Activated naive CD8-positive, alpha-beta T cell treated with anti-CD3 and anti-CD28 coated beads, Interleukin-2, amount 10 ng/mL, durations not matched to agents 7 days and 5 days (primary cell): ENCODE data around the gene GRIN2A. TPM values are rescaled to one million over a fixed set of nuclear protein-coding genes. Genes with fewer than 3 reads are reported as not detected.

ENCODE experiments used
- ATAC-seq: fragments of 150-1000 bp; cut with Tn5 transposase; one replicate; pipeline ENCODE4 v1.10.0; 2021; ENCODE audit warnings: low read depth, moderate library complexity
- POLR2A ChIA-PET: fragments of 350-600 bp; sonication (Branson Sonifier 250); formaldehyde crosslinking; loops from one replicate; lab custom pipeline; 2021; ENCODE audit warnings: antibody characterized with exemption; lab: Charles Lee
- DNase-seq: peaks from one replicate; pipeline ENCODE4 v3.0.0; 2021
- H3K27ac Mint-ChIP-seq: one replicate; pipeline ENCODE4 v1.8.0; 2022; ENCODE audit warnings: mild to moderate bottlenecking, mixed read lengths
- H3K27me3 Mint-ChIP-seq: one replicate; pipeline ENCODE4 v1.8.0; 2022; ENCODE audit warnings: mild to moderate bottlenecking, moderate library complexity, mixed read lengths
- H3K36me3 Mint-ChIP-seq: one replicate; pipeline ENCODE4 v1.8.0; 2021; ENCODE audit warnings: mild to moderate bottlenecking, mixed read lengths
- H3K4me1 Mint-ChIP-seq: one replicate; pipeline ENCODE4 v1.8.0; 2021; ENCODE audit warnings: mixed read lengths
- H3K4me3 Mint-ChIP-seq: one replicate; pipeline ENCODE4 v1.8.0; 2022; ENCODE audit warnings: mild to moderate bottlenecking, moderate library complexity, mixed read lengths
- H3K9me3 Mint-ChIP-seq: one replicate; pipeline ENCODE4 v1.8.0; 2021; ENCODE audit warnings: mixed read lengths
- total RNA-seq, 2 experiments: library from RNA; stranded (reverse); gene quantifications; one replicate each; pipeline ENCODE4 v1.2.3, GENCODE V29; 2021

GRIN2A gene
- total RNA-seq, 2 experiments from 2014 or later = not detected

DNA sequence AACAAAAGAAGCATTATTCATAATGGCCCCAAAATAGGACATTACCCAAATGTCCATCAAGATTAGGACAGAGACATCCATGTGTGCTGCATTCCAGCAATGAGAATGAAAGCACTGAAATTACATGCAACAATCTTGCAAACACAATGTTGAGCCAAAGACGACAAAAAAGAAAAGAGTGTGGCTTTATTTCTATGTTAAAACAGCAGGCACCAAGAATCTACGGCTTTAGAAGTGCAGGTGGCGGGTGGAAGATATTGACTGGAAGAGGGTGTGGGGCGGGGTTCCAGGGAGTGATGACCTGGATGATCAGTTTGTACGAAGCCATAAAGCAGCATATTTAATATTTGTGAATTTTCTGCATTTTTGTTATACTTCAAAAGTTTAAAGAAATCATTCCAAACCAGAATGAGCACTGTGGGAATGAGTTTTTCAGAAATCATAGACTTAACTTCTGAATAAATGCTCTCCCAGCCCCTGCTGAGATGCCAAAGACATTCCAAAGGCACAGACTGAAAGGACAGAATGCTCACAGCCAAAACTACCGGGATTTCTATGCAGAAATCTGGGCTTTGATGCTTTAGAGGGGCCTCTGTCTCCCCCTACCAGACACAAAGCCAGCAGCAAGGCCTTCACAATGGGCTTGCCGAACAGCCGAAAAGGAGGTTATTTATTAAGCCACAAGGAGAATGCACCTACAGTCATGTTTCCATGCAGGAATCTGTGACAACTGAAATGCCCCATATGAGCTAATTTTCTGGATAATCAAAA lies 361.6 kb downstream of the GRIN2A start:
- Mint-ChIP-seq H3K36me3 (no peaks in the 10 kb centered on the region), H3K9me3 (no peaks in the 10 kb centered on the region), H3K4me1 (no peaks in the 10 kb centered on the region), H3K4me3 (no peak overlapping the region), H3K27me3 (no peaks in the 10 kb centered on the region), H3K27ac (no peak overlapping the region)
- POLR2A ChIA-PET = no interaction called here
- no peak for DNase-seq
- no peak for ATAC-seq

DNA sequence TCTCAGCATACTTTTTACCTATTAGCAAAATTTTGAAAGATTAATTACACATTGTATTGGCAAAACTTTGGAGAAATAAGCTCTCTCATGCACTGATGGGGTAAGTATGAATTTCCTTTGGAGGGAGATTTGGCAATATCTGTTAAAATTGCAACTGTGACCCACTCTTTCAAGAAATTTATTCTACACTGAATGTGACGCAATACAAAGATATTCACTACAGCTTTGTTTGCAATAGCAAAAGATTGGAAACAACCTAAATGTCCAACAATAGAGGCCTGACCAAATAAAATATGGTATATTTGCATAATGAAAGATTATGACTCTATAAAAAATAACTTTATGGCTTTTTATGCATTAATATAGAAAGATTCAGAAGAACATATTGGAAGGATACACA lies 363.5 kb downstream of the GRIN2A start:
- Mint-ChIP-seq H3K27me3 (no peaks in the 10 kb centered on the region), H3K9me3 (no peaks in the 10 kb centered on the region), H3K27ac (no peak overlapping the region), H3K4me1 (no peaks in the 10 kb centered on the region), H3K36me3 (no peaks in the 10 kb centered on the region), H3K4me3 (no peak overlapping the region)
- ATAC-seq = no peak
- DNase-seq = no peak
- POLR2A ChIA-PET = no interaction called here

DNA sequence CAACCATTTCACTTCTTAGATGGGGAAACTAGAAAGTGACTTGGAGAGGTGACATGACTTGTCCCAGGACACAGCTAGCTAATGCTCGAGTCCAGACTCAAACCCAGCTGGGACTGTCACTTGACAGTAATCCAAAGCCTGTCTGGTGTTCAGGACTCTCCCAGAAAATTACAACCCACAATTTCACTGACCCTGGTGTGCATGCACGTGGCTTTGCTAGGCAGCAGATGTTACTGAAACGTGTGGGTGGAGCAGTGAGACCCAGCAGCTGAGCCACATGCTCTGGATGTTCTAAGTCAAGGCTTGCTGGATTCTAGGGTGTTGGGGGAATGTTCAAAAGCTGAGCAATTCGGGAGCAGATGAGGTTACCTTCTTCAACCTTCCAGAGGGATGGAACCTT lies 364.6 kb downstream of the GRIN2A start:
- Mint-ChIP-seq H3K4me1 (no peaks in the 10 kb centered on the region), H3K4me3 (no peak overlapping the region), H3K9me3 (no peaks in the 10 kb centered on the region), H3K36me3 (no peaks in the 10 kb centered on the region), H3K27me3 (no peaks in the 10 kb centered on the region), H3K27ac (no peak overlapping the region)
- ATAC-seq = no peak
- no peak for DNase-seq
- POLR2A ChIA-PET = no interaction called here

DNA sequence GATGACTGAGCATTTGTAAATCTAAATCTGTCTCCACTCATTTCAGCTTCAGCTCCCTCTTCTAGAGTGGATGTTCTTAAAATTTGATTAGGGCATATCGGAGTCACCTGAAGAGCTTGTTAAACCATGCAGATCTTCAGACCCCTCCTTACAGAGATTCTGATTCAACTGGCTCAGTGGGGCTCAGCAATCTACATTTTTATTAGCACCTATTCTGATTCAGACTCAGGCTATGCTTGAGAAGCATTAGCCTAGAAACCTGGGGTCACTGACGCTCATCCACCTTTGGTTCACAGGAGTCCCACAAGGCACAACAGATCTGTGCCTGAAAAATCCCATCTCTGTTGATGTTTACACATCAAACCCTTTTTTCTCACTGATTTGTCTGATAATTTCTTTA lies 365.6 kb downstream of the GRIN2A start:
- Mint-ChIP-seq H3K27ac (no peak overlapping the region), H3K4me1 (no peaks in the 10 kb centered on the region), H3K27me3 (no peaks in the 10 kb centered on the region), H3K9me3 (no peaks in the 10 kb centered on the region), H3K36me3 (no peaks in the 10 kb centered on the region), H3K4me3 (no peak overlapping the region)
- ATAC-seq = no peak
- no peak for DNase-seq
- POLR2A ChIA-PET = no interaction called here

DNA sequence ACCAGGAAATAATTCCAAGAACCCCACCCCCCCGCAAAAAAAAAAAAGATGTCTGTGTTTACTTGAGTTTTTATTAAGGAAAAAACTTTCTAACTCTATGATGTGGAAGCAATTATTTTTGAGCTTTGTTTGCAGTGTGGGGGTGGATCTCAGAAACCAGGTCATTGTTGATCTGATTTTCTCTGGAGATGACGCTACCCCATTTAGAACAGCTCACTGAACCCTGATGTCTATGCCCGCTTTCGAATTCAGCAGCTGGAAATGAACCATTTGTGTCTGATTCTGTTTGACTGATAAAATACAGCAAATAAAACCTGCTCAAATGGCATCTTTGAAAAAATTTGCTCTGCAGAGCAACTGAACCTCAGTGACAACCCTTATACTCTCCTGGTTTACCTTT lies 368.6 kb downstream of the GRIN2A start:
- Mint-ChIP-seq H3K4me3 (no peak overlapping the region), H3K36me3 (no peaks in the 10 kb centered on the region), H3K27ac (no peak overlapping the region), H3K9me3 (peaks cover 2% of the 10 kb centered on the region), H3K4me1 (no peaks in the 10 kb centered on the region), H3K27me3 (no peaks in the 10 kb centered on the region)
- DNase-seq (no peak), ATAC-seq (no peak)
- POLR2A ChIA-PET = no interaction called here

DNA sequence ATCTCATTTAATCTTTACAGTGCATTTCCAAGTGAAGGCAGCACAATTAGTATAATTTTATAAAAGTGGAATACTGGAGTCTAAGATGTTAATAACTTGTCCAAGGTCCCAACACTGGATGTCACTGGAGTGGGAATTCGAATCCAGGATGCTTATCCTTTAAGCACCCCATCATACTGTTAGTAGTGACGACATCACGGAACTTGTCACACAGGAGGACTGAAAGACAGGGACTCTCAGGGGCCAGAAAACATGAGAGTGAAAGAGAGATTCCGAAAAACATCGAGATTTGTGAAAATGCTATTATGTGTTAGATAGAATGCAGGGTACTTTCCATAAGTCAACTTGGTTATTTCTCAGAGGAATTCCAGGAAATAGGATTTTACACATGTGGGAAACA lies 374.0 kb downstream of the GRIN2A start:
- POLR2A ChIA-PET = no interaction called here
- Mint-ChIP-seq H3K9me3 (peaks cover 3% of the 10 kb centered on the region), H3K4me1 (no peaks in the 10 kb centered on the region), H3K27me3 (no peaks in the 10 kb centered on the region), H3K27ac (no peak overlapping the region), H3K36me3 (no peaks in the 10 kb centered on the region), H3K4me3 (no peak overlapping the region)
- ATAC-seq (no peak), DNase-seq (no peak)

DNA sequence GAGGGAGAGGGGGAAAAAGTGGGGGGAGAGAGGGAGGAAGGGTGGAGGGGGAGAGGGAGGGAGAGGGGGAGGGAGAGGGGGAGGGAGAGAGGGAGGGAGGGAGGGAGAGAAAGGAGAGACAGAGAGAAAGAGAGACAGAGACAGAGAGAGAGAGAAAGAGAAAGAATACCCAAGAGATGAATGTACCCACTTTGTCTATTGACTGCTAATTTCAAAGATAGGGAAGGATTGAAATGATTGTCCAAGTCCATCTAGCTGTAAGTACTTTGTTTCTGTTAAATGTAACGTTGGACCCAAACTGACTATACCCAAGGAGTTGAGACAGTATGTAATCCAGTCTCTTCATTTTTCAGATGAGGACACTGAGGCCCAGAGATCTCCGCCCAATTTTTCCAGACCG lies 374.9 kb downstream of the GRIN2A start:
- peaks cover 3% of the 10 kb centered on the region for H3K9me3 Mint-ChIP-seq
- POLR2A ChIA-PET = no interaction called here
- no peaks in the 10 kb centered on the region for H3K27me3 Mint-ChIP-seq
- H3K27ac Mint-ChIP-seq = no peak overlapping the region
- no peaks in the 10 kb centered on the region for H3K36me3 Mint-ChIP-seq
- no peaks in the 10 kb centered on the region for H3K4me1 Mint-ChIP-seq
- ATAC-seq (no peak), DNase-seq (no peak)
- H3K4me3 Mint-ChIP-seq = no peak overlapping the region

DNA sequence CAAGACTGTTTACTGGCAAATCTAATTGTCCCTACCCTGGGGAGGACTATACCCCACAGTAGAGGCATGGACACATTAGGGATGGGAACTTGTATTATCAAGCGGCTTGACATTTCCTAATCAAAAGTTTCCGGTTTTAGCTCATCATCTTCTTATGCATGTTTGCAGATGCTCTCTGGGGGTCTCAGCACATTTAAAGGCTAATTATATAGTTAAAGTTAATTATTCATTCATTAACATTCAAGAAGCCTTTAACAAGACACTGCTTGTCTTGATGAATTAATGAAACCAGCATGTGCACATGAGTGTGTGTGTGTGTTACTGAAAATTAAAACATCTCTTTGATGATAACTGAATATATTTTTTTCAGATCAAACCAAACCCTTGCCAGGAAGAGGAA lies 377.1 kb downstream of the GRIN2A start:
- H3K36me3 Mint-ChIP-seq = no peaks in the 10 kb centered on the region
- no peak overlapping the region for H3K4me3 Mint-ChIP-seq
- POLR2A ChIA-PET = no interaction called here
- H3K9me3 Mint-ChIP-seq = peaks cover 2% of the 10 kb centered on the region
- no peak overlapping the region for H3K27ac Mint-ChIP-seq
- ATAC-seq = no peak
- DNase-seq = no peak
- H3K4me1 Mint-ChIP-seq = no peaks in the 10 kb centered on the region
- no peaks in the 10 kb centered on the region for H3K27me3 Mint-ChIP-seq

DNA sequence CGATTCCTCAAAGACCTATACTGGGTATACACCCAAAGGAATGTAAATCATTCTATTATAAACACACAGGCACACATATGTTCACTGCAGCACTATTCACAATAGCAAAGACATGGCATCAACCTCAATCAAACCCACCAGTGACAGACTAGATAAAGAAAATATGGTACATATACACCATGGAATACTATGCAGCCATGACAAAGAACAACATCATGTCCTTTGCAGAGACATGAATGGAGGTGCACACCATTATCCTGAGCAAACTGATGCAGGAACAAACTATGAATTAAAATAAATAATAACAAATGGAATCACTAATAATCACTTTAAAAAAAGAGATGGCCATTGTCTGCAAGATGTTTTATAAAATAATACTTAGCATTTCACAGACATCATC lies 380.1 kb downstream of the GRIN2A start:
- Mint-ChIP-seq H3K27ac (no peak overlapping the region), H3K4me1 (no peaks in the 10 kb centered on the region), H3K9me3 (peaks cover 2% of the 10 kb centered on the region), H3K36me3 (no peaks in the 10 kb centered on the region), H3K27me3 (no peaks in the 10 kb centered on the region), H3K4me3 (no peak overlapping the region)
- ATAC-seq = no peak
- POLR2A ChIA-PET = no interaction called here
- DNase-seq = no peak

DNA sequence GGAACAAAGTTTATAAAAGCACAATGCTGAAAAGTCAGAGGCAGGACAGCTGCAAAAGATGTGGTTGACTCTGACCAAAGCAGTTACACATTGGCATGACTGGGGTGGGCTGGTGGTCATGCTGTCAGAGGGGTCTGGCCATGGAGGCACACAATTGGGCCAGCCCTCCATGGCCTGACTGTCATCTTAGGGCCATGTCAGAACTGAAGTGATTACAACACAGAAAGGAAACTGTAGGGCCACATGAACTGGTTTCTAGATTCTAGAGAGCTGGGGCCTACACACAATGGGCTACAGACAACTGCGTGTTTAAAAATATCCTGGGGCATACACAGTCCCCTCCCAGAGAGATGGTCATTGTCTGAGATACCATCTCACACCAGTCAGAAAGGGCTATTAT lies 380.6 kb downstream of the GRIN2A start:
- DNase-seq (no peak), ATAC-seq (no peak)
- H3K27me3 Mint-ChIP-seq = no peaks in the 10 kb centered on the region
- H3K36me3 Mint-ChIP-seq = no peaks in the 10 kb centered on the region
- no peaks in the 10 kb centered on the region for H3K4me1 Mint-ChIP-seq
- peaks cover 2% of the 10 kb centered on the region for H3K9me3 Mint-ChIP-seq
- no peak overlapping the region for H3K27ac Mint-ChIP-seq
- POLR2A ChIA-PET = no interaction called here
- no peak overlapping the region for H3K4me3 Mint-ChIP-seq

DNA sequence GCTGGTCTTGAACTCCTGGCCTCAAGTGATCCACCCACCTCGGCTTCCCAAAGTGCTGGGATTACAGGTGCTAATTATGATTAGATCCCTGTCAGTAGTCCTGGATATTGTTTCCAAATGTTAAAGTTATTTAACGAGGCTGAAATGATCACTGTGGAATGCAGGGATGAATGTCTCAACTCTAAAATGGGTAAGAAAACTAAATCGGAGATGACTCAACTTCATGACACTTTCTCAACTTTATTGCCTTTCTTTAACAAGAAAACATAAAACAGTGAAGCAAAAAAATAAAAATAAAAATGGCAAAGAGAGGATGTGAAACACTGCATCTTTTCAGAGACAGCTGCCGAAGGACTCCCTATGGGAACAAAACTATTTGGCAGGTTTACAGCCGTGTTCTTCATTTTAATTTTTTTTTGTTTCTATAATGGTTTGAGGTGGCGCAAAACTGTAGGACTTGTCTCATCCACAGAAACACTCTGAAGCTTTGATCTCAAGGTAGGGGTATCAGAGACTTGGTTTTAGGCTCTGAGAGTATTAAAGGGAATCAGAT lies 382.0 kb downstream of the GRIN2A start:
- H3K27ac Mint-ChIP-seq = no peak overlapping the region
- no peaks in the 10 kb centered on the region for H3K27me3 Mint-ChIP-seq
- no peak for ATAC-seq
- POLR2A ChIA-PET = no interaction called here
- H3K9me3 Mint-ChIP-seq = peaks cover 2% of the 10 kb centered on the region
- H3K4me1 Mint-ChIP-seq = no peaks in the 10 kb centered on the region
- no peaks in the 10 kb centered on the region for H3K36me3 Mint-ChIP-seq
- no peak for DNase-seq
- no peak overlapping the region for H3K4me3 Mint-ChIP-seq

DNA sequence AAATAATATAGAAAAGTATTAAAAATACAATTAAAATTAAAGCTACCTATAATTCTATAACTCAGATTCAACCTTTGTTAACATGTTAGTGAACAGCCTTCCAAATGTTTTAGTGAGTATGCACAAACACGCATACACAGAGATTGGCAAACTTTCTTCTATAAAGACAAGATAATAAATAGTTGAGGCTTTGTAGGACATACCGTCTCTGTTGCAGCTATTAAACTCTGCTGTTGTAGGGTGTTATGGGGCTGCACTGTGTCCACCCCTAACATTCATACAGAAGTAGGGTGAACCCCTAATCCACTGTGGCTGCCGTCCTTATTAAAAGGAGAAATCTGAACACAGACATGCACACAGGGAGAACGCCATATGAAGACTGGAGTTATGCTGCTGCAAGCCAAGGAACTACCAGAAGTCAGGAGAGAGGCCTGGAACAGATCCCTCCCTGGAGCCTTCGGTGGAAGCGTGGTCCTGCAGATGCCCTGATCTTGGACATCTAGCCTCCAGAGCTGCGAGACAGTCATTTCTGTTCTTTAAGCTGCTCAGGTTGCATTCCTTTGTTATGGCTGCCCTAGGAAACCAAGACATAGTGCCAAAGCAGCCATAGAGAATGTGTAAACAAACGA lies 383.2 kb downstream of the GRIN2A start:
- no peaks in the 10 kb centered on the region for H3K36me3 Mint-ChIP-seq
- ATAC-seq (no peak), DNase-seq (no peak)
- H3K4me1 Mint-ChIP-seq = no peaks in the 10 kb centered on the region
- H3K4me3 Mint-ChIP-seq = no peak overlapping the region
- POLR2A ChIA-PET = no interaction called here
- H3K9me3 Mint-ChIP-seq = peaks cover 6% of the 10 kb centered on the region
- H3K27me3 Mint-ChIP-seq = no peaks in the 10 kb centered on the region
- no peak overlapping the region for H3K27ac Mint-ChIP-seq

DNA sequence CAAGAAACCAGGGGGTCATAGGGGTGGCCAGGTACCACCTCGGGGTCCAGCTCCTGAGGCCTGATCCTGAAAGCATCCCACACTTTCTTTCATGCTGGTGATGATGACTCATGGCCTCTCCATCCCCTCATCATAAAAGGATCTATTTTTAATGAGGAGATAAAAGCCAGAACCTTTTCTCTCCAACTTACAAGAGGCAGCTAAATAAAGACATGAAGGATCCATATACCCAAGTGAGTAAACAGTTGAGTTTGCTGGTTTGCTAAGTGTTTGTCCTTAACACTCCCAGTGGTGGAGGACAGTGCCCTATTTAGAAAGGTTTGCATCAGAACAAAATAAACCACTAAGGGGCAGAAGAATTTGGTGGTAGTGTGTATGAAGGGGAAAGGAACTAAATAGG lies 383.8 kb downstream of the GRIN2A start:
- POLR2A ChIA-PET = no interaction called here
- H3K36me3 Mint-ChIP-seq = no peaks in the 10 kb centered on the region
- no peaks in the 10 kb centered on the region for H3K4me1 Mint-ChIP-seq
- H3K27ac Mint-ChIP-seq = no peak overlapping the region
- ATAC-seq (no peak), DNase-seq (no peak)
- no peak overlapping the region for H3K4me3 Mint-ChIP-seq
- no peaks in the 10 kb centered on the region for H3K27me3 Mint-ChIP-seq
- peaks cover 4% of the 10 kb centered on the region for H3K9me3 Mint-ChIP-seq

DNA sequence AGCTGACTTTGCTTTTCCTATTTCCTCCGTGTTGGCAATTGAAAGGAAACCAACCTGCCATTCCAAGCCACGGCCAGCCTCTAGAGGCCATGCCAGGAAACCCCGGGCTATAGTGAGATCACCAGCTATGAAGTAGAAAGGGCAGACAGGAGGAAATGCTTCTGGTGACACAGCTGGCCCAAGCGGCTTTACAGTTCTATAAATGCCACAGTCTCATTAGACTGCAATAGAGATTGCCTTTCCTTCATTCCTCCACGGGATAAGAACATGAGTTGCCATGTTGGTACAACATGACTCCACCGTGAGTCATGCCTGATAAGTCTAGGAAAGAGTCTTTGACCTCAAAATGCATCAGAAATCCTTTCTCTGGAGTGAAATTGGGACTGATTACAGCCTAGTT lies 384.9 kb downstream of the GRIN2A start:
- Mint-ChIP-seq H3K27ac (no peak overlapping the region), H3K9me3 (peaks cover 4% of the 10 kb centered on the region), H3K27me3 (no peaks in the 10 kb centered on the region), H3K36me3 (no peaks in the 10 kb centered on the region), H3K4me1 (no peaks in the 10 kb centered on the region), H3K4me3 (no peak overlapping the region)
- DNase-seq = no peak
- ATAC-seq = no peak
- POLR2A ChIA-PET = no interaction called here
